Fibroblast of skin of right quadriceps (primary cell): ENCODE measurements around the gene TBC1D22A.

ENCODE experiments used
- DNase-seq: peaks from one replicate; pipeline ENCODE4 v3.0.0-alpha.2; 2013

The TBC1D22A gene

GRCh38 chr22:46862418-46863324, 100.2 kb downstream of the TBC1D22A start:
- no peak for DNase-seq

- DNase-seq = no peak
Measured at GRCh38 chr22:46863794-46864193, 101.3 kb downstream of the TBC1D22A start.

- DNase-seq = no peak
Measured at GRCh38 chr22:46864314-46865051, 102.0 kb downstream of the TBC1D22A start.

GRCh38 chr22:46865052-46865434, 102.6 kb downstream of the TBC1D22A start:
- no peak for DNase-seq

GRCh38 chr22:46865642-46866041, 103.2 kb downstream of the TBC1D22A start:
- no peak for DNase-seq

- peak; percentile 90 for DNase-seq
Measured at GRCh38 chr22:46866591-46866990, 104.1 kb downstream of the TBC1D22A start.

- DNase-seq = no peak
Measured at GRCh38 chr22:46867106-46867505, 104.7 kb downstream of the TBC1D22A start.

GRCh38 chr22:46869329-46869728, 106.9 kb downstream of the TBC1D22A start:
- DNase-seq = no peak

GRCh38 chr22:46869831-46870441, 107.5 kb downstream of the TBC1D22A start:
- DNase-seq = no peak

GRCh38 chr22:46871826-46872225, 109.4 kb downstream of the TBC1D22A start:
- no peak for DNase-seq

GRCh38 chr22:46875089-46875488, 112.6 kb downstream of the TBC1D22A start:
- no peak for DNase-seq

GRCh38 chr22:46876357-46876934, 114.0 kb downstream of the TBC1D22A start:
- DNase-seq = no peak

GRCh38 chr22:46878191-46878948, 115.9 kb downstream of the TBC1D22A start:
- DNase-seq = no peak

- DNase-seq = peak; percentile 25
Measured at GRCh38 chr22:46879083-46879482, 116.6 kb downstream of the TBC1D22A start.

GRCh38 chr22:46881373-46882118, 119.1 kb downstream of the TBC1D22A start:
- DNase-seq = peak; percentile 18

GRCh38 chr22:46883092-46883910, 120.9 kb downstream of the TBC1D22A start:
- DNase-seq = no peak

GRCh38 chr22:46884365-46884764, 121.9 kb downstream of the TBC1D22A start:
- no peak for DNase-seq

- no peak for DNase-seq
Measured at GRCh38 chr22:46887978-46888377, 125.5 kb downstream of the TBC1D22A start.

- DNase-seq = no peak
Measured at GRCh38 chr22:46890819-46891218, 128.4 kb downstream of the TBC1D22A start.

GRCh38 chr22:46891382-46891951, 129.0 kb downstream of the TBC1D22A start:
- DNase-seq = no peak
